GM20000 (cell line): ENCODE results near the gene COPZ1.
A peak's percentile ranks its signal among the peaks of the same experiment; 100 is the strongest.

Experiments used
- DNase-seq: peaks from one replicate; pipeline ENCODE4 v3.0.0; 2012; ENCODE audit warnings: low spot score
- TF ChIP-seq, protein P1 (sequence below): IDR thresholded peaks from 2 replicates; pipeline ENCODE4 v1.5.1; 2012; ENCODE audit warnings: mild to moderate bottlenecking, control low read depth; ENCODE audit errors: extremely low read depth, missing control alignments

The COPZ1 gene

DNA sequence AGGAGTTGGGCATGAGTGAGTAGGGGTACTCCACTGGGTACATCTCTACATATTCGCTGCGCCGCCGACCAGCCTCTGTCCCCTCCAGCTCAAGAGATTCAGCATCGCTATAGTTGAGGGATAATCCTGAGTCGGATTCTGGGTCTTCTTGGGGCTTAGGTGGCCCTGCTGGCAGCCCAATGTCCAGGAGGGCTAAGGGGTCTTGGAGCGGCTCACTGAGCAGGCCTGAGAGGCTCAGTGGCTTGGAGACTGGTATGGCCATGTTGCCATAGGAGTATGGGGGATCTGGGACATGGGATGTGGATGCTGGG lies 32.0 kb upstream of the COPZ1 start:
- TF ChIP-seq, protein P1, sequence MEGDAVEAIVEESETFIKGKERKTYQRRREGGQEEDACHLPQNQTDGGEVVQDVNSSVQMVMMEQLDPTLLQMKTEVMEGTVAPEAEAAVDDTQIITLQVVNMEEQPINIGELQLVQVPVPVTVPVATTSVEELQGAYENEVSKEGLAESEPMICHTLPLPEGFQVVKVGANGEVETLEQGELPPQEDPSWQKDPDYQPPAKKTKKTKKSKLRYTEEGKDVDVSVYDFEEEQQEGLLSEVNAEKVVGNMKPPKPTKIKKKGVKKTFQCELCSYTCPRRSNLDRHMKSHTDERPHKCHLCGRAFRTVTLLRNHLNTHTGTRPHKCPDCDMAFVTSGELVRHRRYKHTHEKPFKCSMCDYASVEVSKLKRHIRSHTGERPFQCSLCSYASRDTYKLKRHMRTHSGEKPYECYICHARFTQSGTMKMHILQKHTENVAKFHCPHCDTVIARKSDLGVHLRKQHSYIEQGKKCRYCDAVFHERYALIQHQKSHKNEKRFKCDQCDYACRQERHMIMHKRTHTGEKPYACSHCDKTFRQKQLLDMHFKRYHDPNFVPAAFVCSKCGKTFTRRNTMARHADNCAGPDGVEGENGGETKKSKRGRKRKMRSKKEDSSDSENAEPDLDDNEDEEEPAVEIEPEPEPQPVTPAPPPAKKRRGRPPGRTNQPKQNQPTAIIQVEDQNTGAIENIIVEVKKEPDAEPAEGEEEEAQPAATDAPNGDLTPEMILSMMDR, result no peak

GRCh38 chr12:54294152-54294952 lies 30.6 kb upstream of the COPZ1 start:
- peak; percentile 72 for DNase-seq
- TF ChIP-seq, protein P1, result peak; percentile 86

More for the DNA sequence above, 32.0 kb upstream of the COPZ1 start:
- DNase-seq, result no peak

- DNase-seq, result no peak
- TF ChIP-seq, protein P1, result no peak
These were observed 29.9 kb upstream of the COPZ1 start for GRCh38 chr12:54294953-54295566.

GRCh38 chr12:54296393-54297099 lies 28.4 kb upstream of the COPZ1 start:
- TF ChIP-seq, protein P1, result no peak
- DNase-seq, result no peak

GRCh38 chr12:54298904-54299303 lies 26.0 kb upstream of the COPZ1 start:
- DNase-seq, result no peak
- TF ChIP-seq, protein P1, result no peak

- TF ChIP-seq, protein P1, result no peak
- no peak for DNase-seq
These were observed 25.3 kb upstream of the COPZ1 start for GRCh38 chr12:54299515-54300224.
